Pancreas (tissue), 10 donors: Measurements from ENCODE around the gene SCN3A. TPM values are rescaled to one million over a fixed set of nuclear protein-coding genes. Genes with fewer than 3 reads are reported as not detected.

ENCODE experiments used
- ATAC-seq, 4 donors: fragments of 200-7000 bp; cut with Tn5 transposase; one replicate each; pipeline versions ENCODE4 v1.8.0 to v1.9.1; 2020; ENCODE audit warnings: mild to moderate bottlenecking in 4 of 4, moderate library complexity in 4 of 4
- DNase-seq, 6 donors: peaks; one replicate each; pipeline ENCODE4 v3.0.0-alpha.2; 2020
- FAIRE-seq: peaks from 2 replicates; lab custom pipeline; 2012; peaks lifted over from hg19 to GRCh38; lab: Jason Lieb, UNC
- H3K27ac ChIP-seq, 4 donors: fragments of 200-600 bp; sonication (generic); 1 replicate in 3 of 4; 2 replicates in 1 of 4; pipeline versions ENCODE4 v1.5.0 to v1.8.0; 2020
- H3K27me3 ChIP-seq, 4 donors: fragments of 200-600 bp; one replicate each; pipeline ENCODE4 v1.8.0; 2021
- H3K36me3 ChIP-seq, 3 donors: fragments of 200-600 bp; sonication (generic) in 1 of 3; one replicate each; pipeline versions ENCODE4 v1.5.0 to v1.8.0; 2020 to 2021
- H3K4me1 ChIP-seq, 3 donors: fragments of 200-600 bp; one replicate each; pipeline ENCODE4 v1.8.0; 2021
- H3K4me3 ChIP-seq, 4 donors: fragments of 200-600 bp; sonication (generic) in 2 of 4; one replicate each; pipeline versions ENCODE4 v1.5.0 to v1.8.0; 2020 to 2021
- H3K9me3 ChIP-seq, 4 donors: fragments of 200-600 bp; one replicate each; pipeline ENCODE4 v1.8.0; 2021
- WGBS, 2 donors: extraction: QIAGEN DNeasy Blood & Tissue Kit; methylation state at CpG; one replicate each; pipeline ENCODE4 v1.1.7; 2013; 5-methylcytosine and 5-hydroxymethylcytosine counted together
- intact Hi-C, 3 donors: fragments of 100-400 bp; cut with DNase I; formaldehyde crosslinking; loops; one replicate each; pipeline versions ENCODE4 v1.11.1 to v1.14.2; 2022
- polyA plus RNA-seq, 2 donors: library from polyadenylated mRNA; stranded (reverse); fragments of 200-250 nt; gene quantifications; one replicate each; pipeline ENCODE4 v1.2.3, GENCODE V29; 2013
- total RNA-seq, 6 donors: library from RNA; stranded (reverse); fragmentation: NEBNext Ultra II Directional in 4 of 6; extraction: Animal tissue kit (Norgen Biotek cat#: 25700) in 4 of 6; gene quantifications; one replicate each; pipeline versions ENCODE4 v1.2.1 to v1.2.4, GENCODE V29; 2021 to 2023
- TF ChIP-seq, protein P1 (sequence below), 4 donors: fragments of 200-600 bp; sonication (generic) in 3 of 4; IDR thresholded peaks; one replicate each; pipeline versions ENCODE4 v1.5.0 to v1.8.0; 2021; ENCODE audit warnings: antibody characterized with exemption in 4 of 4
- donor health status: healthy with polysubstance abuse.
- donor health status: DM: no; HTN: no; CAD: no; lungs with moderate emphysema.
- donor health status: DM: no; HTN: no; CAD: no.
- donor health status: control.
- donor health status: control.
- donor health status: Bipolar disorder and iron deficiency.
- donor health status: DM: yes; HTN: yes; CAD: no.
- donor health status: DM: no; HTN: no; CAD: no.
- donor health status: DM: no; HTN: no; CAD: no.
- donor health status: DM: yes; HTN: yes; CAD: no.

The SCN3A gene
- total and polyA plus RNA-seq, 8 donors: 0.08 to 1.2 (median 0.38) TPM

DNA sequence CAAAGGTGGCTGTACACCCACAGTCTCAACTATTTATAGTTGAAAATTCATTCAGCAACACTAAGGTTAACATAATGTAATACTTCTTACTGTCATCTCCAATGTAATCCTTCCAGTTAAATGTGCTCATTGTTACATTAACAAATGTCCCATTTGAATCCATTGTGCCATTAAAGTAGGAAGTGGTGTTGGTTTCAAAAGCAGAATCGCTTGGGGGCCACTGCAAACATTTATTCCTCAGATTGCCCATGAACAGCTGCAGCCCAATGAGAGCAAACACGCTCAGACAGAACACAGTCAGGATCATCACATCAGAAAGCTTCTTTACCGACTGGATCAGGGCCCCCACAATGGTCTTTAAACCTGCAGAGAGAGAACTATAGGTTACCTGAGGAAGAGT lies 41.4 kb downstream of the SCN3A start:
- no peak for ATAC-seq
- no peaks in the 10 kb centered on the region for H3K36me3 ChIP-seq
- 64 to 69% methylated on average over 3 of the region's 3 CpGs for WGBS, 2 donors
- no peak overlapping the region for H3K4me3 ChIP-seq
- no peaks in the 10 kb centered on the region for H3K4me1 ChIP-seq
- no peaks in the 10 kb centered on the region for H3K9me3 ChIP-seq
- no peaks in the 10 kb centered on the region for H3K27me3 ChIP-seq
- intact Hi-C loops: no loop called here
- DNase-seq: no peak
- FAIRE-seq: no peak
- no peak overlapping the region for H3K27ac ChIP-seq
- TF ChIP-seq, protein P1, sequence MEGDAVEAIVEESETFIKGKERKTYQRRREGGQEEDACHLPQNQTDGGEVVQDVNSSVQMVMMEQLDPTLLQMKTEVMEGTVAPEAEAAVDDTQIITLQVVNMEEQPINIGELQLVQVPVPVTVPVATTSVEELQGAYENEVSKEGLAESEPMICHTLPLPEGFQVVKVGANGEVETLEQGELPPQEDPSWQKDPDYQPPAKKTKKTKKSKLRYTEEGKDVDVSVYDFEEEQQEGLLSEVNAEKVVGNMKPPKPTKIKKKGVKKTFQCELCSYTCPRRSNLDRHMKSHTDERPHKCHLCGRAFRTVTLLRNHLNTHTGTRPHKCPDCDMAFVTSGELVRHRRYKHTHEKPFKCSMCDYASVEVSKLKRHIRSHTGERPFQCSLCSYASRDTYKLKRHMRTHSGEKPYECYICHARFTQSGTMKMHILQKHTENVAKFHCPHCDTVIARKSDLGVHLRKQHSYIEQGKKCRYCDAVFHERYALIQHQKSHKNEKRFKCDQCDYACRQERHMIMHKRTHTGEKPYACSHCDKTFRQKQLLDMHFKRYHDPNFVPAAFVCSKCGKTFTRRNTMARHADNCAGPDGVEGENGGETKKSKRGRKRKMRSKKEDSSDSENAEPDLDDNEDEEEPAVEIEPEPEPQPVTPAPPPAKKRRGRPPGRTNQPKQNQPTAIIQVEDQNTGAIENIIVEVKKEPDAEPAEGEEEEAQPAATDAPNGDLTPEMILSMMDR (IDR thresholded peaks at IDR 0.05): no peak

DNA sequence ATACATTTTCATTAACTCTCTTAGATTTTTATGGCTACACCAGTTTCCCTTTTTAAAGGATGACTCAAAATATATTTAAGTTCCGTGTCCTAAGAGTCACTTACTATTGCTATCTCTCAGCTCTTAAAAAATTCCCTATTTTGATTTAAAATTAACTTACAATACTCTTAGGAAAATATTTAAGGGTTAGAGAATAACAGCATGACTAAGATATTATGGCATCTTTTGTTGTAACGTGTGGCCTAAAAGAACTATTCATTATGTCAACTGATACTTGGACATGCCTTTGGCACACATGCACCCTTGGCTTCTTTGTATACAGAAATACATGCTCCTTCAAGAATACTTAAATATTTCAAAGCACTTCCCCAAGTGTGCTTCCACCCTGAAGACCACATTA lies 42.3 kb downstream of the SCN3A start:
- intact Hi-C loops: no loop called here

DNA sequence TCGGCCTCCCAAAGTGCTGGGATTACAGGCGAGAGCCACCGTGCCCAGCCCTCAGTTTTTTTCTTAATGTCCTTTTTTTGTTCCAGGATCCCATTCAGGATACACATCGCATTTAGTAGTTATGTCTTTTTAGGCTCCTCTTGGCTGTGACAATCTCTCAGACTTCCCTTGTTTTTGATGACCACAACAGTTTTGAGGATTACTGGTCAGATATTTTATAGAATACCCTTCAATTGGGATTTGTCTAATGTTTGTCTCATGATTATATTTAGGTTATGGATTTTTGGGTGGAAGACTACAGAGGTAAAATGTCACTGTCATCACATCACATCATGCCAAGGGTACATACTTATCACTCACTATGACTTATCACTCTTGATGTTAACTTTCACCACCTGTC lies 46.7 kb downstream of the SCN3A start:
- ATAC-seq (no peak), DNase-seq (no peak), FAIRE-seq (no peak)
- Histone ChIP-seq H3K9me3 (no peaks in the 10 kb centered on the region), H3K27me3 (no peaks in the 10 kb centered on the region), H3K4me1 (no peaks in the 10 kb centered on the region), H3K36me3 (no peaks in the 10 kb centered on the region), H3K4me3 (no peak overlapping the region), H3K27ac (no peak overlapping the region)
- intact Hi-C loops: no loop called here
- TF ChIP-seq, protein P1 (IDR thresholded peaks at IDR 0.05): no peak
- 87 to 88% methylated on average over 4 of the region's 4 CpGs for whole genome bisulfite sequencing, 2 donors

More for the DNA sequence above, 42.3 kb downstream of the SCN3A start:
- FAIRE-seq (no peak), DNase-seq (no peak), ATAC-seq (no peak)
- TF ChIP-seq, protein P1 (IDR thresholded peaks at IDR 0.05): no peak
- WGBS, 2 donors: 78 to 85% methylated on average over 2 of the region's 2 CpGs
- Histone ChIP-seq H3K9me3 (no peaks in the 10 kb centered on the region), H3K27me3 (no peaks in the 10 kb centered on the region), H3K4me1 (no peaks in the 10 kb centered on the region), H3K4me3 (no peak overlapping the region), H3K27ac (no peak overlapping the region), H3K36me3 (no peaks in the 10 kb centered on the region)

DNA sequence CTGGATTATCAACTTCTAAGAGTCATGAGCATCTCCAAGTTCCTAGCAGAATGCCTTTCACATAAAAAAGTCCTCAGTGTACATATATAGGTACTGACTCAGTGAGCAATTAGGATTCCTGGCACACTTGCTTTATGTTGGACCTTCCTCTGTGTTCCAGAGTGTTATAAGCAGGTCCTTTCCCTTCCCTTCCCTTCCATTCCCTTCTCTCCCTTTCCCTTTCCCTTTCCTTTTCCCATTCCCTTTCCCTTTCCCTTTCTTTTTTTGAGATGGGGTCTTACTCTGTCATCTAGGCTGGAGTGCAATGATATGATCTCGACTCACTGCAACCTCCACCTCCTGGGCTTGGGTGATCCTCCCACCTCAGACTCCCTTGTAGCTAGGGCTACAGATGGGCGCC lies 48.7 kb downstream of the SCN3A start:
- FAIRE-seq: no peak
- H3K27ac ChIP-seq: no peak overlapping the region
- no peaks in the 10 kb centered on the region for H3K36me3 ChIP-seq
- 77 to 82% methylated on average over 2 of the region's 2 CpGs for WGBS, 2 donors
- no peak for ATAC-seq
- no peaks in the 10 kb centered on the region for H3K27me3 ChIP-seq
- no peak for DNase-seq
- TF ChIP-seq, protein P1 (IDR thresholded peaks at IDR 0.05): no peak
- H3K4me1 ChIP-seq: no peaks in the 10 kb centered on the region
- intact Hi-C loops: no loop called here
- H3K4me3 ChIP-seq: no peak overlapping the region
- H3K9me3 ChIP-seq: no peaks in the 10 kb centered on the region

DNA sequence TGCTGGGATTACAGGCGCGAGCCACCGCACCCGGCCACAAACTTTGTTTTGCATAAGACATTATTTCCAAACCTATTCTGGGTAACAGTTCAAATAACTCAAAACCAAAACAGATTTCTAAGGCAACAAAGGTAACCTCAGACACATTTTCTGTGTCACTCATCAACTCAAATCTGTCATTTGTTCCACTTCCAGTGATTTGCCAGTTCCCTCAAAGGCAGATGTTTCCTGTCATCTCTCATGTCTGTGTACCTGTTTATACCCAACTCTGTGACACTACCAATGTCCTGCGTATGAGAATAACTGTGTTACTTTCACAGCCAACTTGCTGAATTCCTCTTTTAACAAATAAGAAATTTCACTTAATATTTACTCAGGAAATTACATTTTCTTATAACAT lies 54.4 kb downstream of the SCN3A start:
- FAIRE-seq (no peak), ATAC-seq (no peak), DNase-seq (no peak)
- Histone ChIP-seq H3K27me3 (no peaks in the 10 kb centered on the region), H3K4me3 (no peak overlapping the region), H3K27ac (no peak overlapping the region), H3K4me1 (no peaks in the 10 kb centered on the region), H3K9me3 (no peaks in the 10 kb centered on the region), H3K36me3 (no peaks in the 10 kb centered on the region)
- TF ChIP-seq, protein P1 (IDR thresholded peaks at IDR 0.05): no peak
- intact Hi-C loops: no loop called here
- WGBS, 2 donors: 88 to 96% methylated on average over 5 of the region's 5 CpGs
